Common myeloid progenitor, CD34-positive (primary cell): Measurements from ENCODE around the gene IQGAP2.

Source experiments
- CTCF ChIA-PET: fragments of 350-600 bp; sonication (Branson Sonifier 250); formaldehyde crosslinking; loops from one replicate; lab custom pipeline; 2021; ENCODE audit warnings: antibody characterized with exemption; lab: Charles Lee
- POLR2A ChIA-PET: fragments of 350-600 bp; sonication (Branson Sonifier 250); formaldehyde crosslinking; loops from one replicate; lab custom pipeline; 2021; ENCODE audit warnings: antibody characterized with exemption; lab: Charles Lee
- DNase-seq, 3 donors: peaks; one replicate each; pipeline versions ENCODE4 v3.0.0 to v3.0.0-alpha.2; 2013
- H3K27ac ChIP-seq, 2 experiments: 1 replicate in 1 of 2; 2 replicates in 1 of 2; pipeline ENCODE4 v1.7.0; 2013; ENCODE audit warnings: inconsistent platforms in 2 of 2, low read length in 2 of 2, mild to moderate bottlenecking in 2 of 2, low read depth in 1 of 2, moderate library complexity in 1 of 2; ENCODE audit not compliant: severe bottlenecking in 2 of 2, insufficient read depth in 1 of 2, poor library complexity in 1 of 2
- H3K27me3 ChIP-seq, 5 experiments: replicated peaks in 2 of 5; 1 replicate in 3 of 5; 2 replicates in 2 of 5; pipeline versions ENCODE4 v1.6.1 to v1.7.0; 2013; ENCODE audit warnings: low read length in 4 of 5, mild to moderate bottlenecking in 2 of 5, moderate library complexity in 2 of 5, inconsistent platforms in 1 of 5; ENCODE audit not compliant: insufficient read depth in 5 of 5, control insufficient read depth in 4 of 5
- H3K36me3 ChIP-seq, 4 experiments: 1 replicate in 2 of 4; 2 replicates in 2 of 4; pipeline versions ENCODE4 v1.6.1 to v1.7.0; 2013; ENCODE audit warnings: low read length in 3 of 4, control low read depth in 1 of 4, mild to moderate bottlenecking in 1 of 4; ENCODE audit not compliant: control insufficient read depth in 4 of 4, insufficient read depth in 4 of 4
- H3K4me1 ChIP-seq, 4 experiments: 1 replicate in 3 of 4; 2 replicates in 1 of 4; pipeline versions ENCODE4 v1.6.1 to v1.7.1; 2013; ENCODE audit warnings: low read length in 3 of 4, mild to moderate bottlenecking in 3 of 4, control low read depth in 1 of 4, inconsistent platforms in 1 of 4, moderate library complexity in 1 of 4; ENCODE audit not compliant: control insufficient read depth in 4 of 4, insufficient read depth in 4 of 4; ENCODE audit errors: control extremely low read depth in 1 of 4
- H3K4me3 ChIP-seq, 7 experiments: 1 replicate in 4 of 7; 2 replicates in 3 of 7; pipeline versions ENCODE4 v1.5.1 to v1.7.0; 2013; ENCODE audit warnings: mild to moderate bottlenecking in 7 of 7, low read length in 6 of 7, moderate library complexity in 6 of 7, inconsistent platforms in 2 of 7, low read depth in 2 of 7, control low read depth in 1 of 7; ENCODE audit not compliant: insufficient read depth in 4 of 7, control insufficient read depth in 1 of 7; ENCODE audit errors: extremely low read depth in 1 of 7
- H3K9me3 ChIP-seq, 5 experiments: 1 replicate in 4 of 5; 2 replicates in 1 of 5; pipeline versions ENCODE4 v1.6.1 to v1.7.1; 2013; ENCODE audit warnings: low read length in 4 of 5, mild to moderate bottlenecking in 2 of 5, inconsistent platforms in 1 of 5, low read depth in 1 of 5, moderate library complexity in 1 of 5; ENCODE audit not compliant: control insufficient read depth in 4 of 5, insufficient read depth in 2 of 5; ENCODE audit errors: control extremely low read depth in 1 of 5
- WGBS: methylation state at CpG from one replicate; pipeline ENCODE4 v1.1.5; 2013; ENCODE audit not compliant: insufficient coverage; 5-methylcytosine and 5-hydroxymethylcytosine counted together

IQGAP2 gene

DNA sequence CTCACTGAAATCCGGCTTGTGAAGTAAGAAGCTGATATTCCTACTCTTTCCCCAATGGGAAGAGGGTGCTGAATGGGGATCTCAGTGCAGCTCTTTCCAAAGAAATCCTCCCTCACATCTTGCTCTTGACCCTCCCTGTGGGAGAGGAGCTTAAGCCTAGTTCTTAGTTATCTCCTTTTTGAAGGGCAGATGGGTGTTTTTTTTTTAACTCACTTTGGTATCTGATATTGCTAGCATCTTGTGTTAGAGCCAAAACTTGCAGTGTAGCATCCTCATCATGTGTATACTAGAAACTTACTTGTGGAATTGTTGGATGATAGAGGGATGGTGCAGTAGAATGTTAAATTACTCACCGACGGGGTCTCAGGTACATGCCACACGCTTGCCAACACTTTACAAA is 129.9 kb downstream of the IQGAP2 start:
- ChIA-PET CTCF (interaction anchor here (0.7 to 2.1 kb wide), 2 partner anchors 11 to 129 kb away, joined by 4 to 8 read pairs; no protein-coding TSS in a partner anchor), POLR2A (interaction anchor here (1.2 kb wide), 1 partner anchor 10 kb away, joined by 6 read pairs; no protein-coding TSS in a partner anchor)
- H3K27me3 ChIP-seq, result no peaks in the 10 kb centered on the region
- no peak overlapping the region for H3K4me3 ChIP-seq
- peaks cover 18 to 72% (median 29%) of the 10 kb centered on the region in 4 experiments for H3K4me1 ChIP-seq
- WGBS, result 91% methylated on average over 1 of the region's 4 CpGs
- peaks cover 0 to 3% (median 0%) of the 10 kb centered on the region in 5 experiments for H3K9me3 ChIP-seq
- peak overlapping the region in 1 of 2 experiments; percentile 57 for H3K27ac ChIP-seq
- DNase-seq, result no peak
- H3K36me3 ChIP-seq, result peaks cover 0 to 19% (median 7%) of the 10 kb centered on the region in 4 experiments

DNA sequence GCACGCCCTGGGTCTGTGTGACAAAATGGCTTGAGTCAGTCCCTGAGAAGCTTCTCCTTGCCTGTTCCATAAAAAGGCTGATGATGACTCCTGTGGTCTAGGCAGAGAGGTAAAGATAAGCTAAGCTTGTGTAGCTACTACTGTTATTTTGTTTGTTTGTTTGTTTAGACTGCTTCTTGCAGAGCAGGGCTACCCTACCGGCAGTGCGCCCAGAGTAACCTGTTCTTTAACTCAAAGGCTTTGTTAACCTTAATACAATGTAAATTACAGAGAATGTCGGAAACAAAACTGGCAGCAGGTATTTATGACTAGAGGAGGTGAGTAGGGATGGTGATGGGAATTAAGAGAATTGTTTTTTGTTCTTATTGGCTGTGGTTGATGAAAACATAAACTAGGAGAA is 132.5 kb downstream of the IQGAP2 start:
- CTCF ChIA-PET, result no interaction called here
- no peaks in the 10 kb centered on the region for H3K27me3 ChIP-seq
- WGBS, result 100% methylated on average over 3 of the region's 4 CpGs
- H3K27ac ChIP-seq, result peak overlapping the region in 1 of 2 experiments; percentile 27
- DNase-seq, result peak in 1 of 3 donors; percentile 29
- H3K4me3 ChIP-seq, result no peak overlapping the region
- H3K9me3 ChIP-seq, result peaks cover 0 to 3% (median 0%) of the 10 kb centered on the region in 5 experiments
- peaks cover 5 to 73% (median 29%) of the 10 kb centered on the region in 4 experiments for H3K4me1 ChIP-seq
- POLR2A ChIA-PET, result no interaction called here
- peaks cover 0 to 28% (median 7%) of the 10 kb centered on the region in 4 experiments for H3K36me3 ChIP-seq

DNA sequence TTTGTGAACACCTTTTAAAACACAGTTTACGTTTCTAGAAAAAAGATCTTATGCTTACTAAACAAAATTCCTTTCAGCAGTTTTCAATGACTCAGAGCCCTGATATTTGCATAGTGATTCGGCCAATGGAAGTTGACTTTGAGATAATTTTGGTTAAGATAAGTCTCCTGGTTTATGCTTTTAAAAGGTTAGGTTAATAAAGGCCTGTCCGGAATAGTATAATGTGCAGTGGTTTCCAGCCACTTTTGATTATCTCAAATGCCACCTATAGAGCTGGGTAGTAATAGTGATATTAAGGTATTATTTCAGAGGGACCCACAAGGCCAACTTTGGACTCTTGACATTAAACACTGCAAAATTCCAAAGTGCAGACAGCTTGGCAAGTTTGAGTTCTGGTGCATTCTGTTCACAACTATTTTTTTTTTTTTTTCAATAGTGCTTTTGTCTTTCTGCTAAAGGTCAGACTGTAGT is 134.0 kb downstream of the IQGAP2 start:
- Histone ChIP-seq H3K27ac (peak overlapping the region in 1 of 2 experiments; percentile 30), H3K4me3 (no peak overlapping the region), H3K9me3 (no peaks in the 10 kb centered on the region), H3K27me3 (no peaks in the 10 kb centered on the region), H3K36me3 (peaks cover 0 to 28% (median 5%) of the 10 kb centered on the region in 4 experiments), H3K4me1 (peaks cover 6 to 77% (median 38%) of the 10 kb centered on the region in 4 experiments)
- ChIA-PET CTCF (interaction anchor here (0.7 to 1.5 kb wide), 6 partner anchors 8 to 362 kb away, joined by 3 to 8 read pairs (median 4); no protein-coding TSS in a partner anchor), POLR2A (no interaction called here)
- no peak for DNase-seq
- 94% methylated on average over 2 of the region's 3 CpGs for WGBS

DNA sequence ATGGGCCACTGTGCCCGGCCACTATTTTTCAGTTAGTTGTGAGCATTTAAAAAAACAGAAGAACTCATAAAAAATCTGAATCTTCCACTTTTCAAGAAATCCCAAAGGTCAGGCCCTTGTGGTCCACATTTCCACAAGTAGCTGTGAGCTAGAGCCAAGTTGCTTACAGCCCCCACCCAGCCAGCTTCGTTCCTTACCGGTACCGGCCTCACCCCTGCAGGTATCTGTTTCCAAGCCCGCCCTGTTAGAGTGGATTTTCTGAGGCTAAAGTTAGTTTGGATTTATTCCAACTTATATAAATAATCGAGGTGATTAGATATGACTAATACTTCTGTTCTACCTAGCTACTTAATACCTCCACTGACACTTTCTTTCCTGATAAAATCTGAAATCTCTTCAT is 139.2 kb downstream of the IQGAP2 start:
- peak overlapping the region; percentile 90 to 93 for H3K27ac ChIP-seq
- POLR2A ChIA-PET, result interaction anchor here (1.4 to 3.1 kb wide), 6 partner anchors 10 to 138 kb away, joined by 4 to 57 read pairs (median 6); partner anchors contain the start of gene IQGAP2
- peaks cover 0 to 14% (median 0%) of the 10 kb centered on the region in 4 experiments for H3K36me3 ChIP-seq
- H3K4me3 ChIP-seq, result peak overlapping the region in 2 of 7 experiments; percentile 45 to 62
- peak in 1 of 3 donors; percentile 56 for DNase-seq
- no peaks in the 10 kb centered on the region for H3K9me3 ChIP-seq
- peaks cover 35 to 99% (median 79%) of the 10 kb centered on the region in 4 experiments for H3K4me1 ChIP-seq
- H3K27me3 ChIP-seq, result no peaks in the 10 kb centered on the region
- WGBS, result no CpG with 5 or more reads among the region's 6 CpGs
- CTCF ChIA-PET, result interaction anchor here (1.1 to 5.8 kb wide), 9 partner anchors 8 to 223 kb away, joined by 5 to 77 read pairs (median 9); partner anchors contain the start of gene IQGAP2

DNA sequence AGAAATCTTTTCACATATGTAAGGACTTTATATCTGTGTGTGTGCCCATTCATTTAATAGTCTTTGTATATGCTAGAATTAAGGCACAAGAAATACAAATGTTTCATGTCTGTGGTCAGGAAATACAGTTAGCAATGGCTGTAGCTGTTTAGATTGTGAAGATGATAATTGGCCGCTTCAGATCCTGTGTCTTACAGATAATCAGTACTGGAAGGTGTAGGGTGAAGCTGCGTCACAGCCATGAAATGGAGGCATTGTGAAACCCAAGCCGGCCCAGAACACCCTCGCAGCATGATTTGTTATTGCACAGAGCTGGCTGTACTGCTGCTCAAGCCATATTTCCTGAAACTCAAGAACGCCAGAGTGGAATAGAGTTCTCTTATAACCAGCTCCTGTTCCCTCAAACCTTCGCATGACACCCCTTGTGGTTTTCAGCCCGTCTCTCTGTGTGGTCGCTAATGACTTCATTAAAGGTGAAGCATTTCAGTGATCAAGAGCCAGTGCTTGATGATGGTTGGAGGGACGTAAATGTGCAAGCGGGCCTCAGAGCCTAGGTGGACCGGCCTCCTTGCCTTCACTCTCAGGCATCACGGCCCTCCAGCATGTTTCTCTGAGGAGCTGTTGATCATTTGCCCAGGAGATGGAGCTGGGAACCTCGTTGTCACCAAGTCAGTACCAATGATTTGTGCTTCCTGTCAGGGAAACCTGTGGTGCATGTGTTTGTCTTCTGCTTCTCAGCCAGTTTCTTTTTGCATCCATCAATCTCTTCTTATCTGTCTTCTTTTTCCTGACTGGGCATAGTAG is 140.0 kb downstream of the IQGAP2 start:
- H3K9me3 ChIP-seq, result no peaks in the 10 kb centered on the region
- H3K36me3 ChIP-seq, result peaks cover 0 to 8% (median 0%) of the 10 kb centered on the region in 4 experiments
- H3K27ac ChIP-seq, result peak overlapping the region; percentile 90 to 93
- POLR2A ChIA-PET, result interaction anchor here (0.6 to 3.1 kb wide), 18 partner anchors 9 to 287 kb away, joined by 3 to 57 read pairs (median 4); partner anchors contain the start of gene IQGAP2
- H3K4me1 ChIP-seq, result peaks cover 41 to 100% (median 86%) of the 10 kb centered on the region in 4 experiments
- peak; percentile 87 to 95 (median 92) for DNase-seq
- no peaks in the 10 kb centered on the region for H3K27me3 ChIP-seq
- CTCF ChIA-PET, result interaction anchor here (0.6 to 5.8 kb wide), 33 partner anchors 9 to 273 kb away, joined by 3 to 77 read pairs (median 5); partner anchors contain the start of gene IQGAP2
- WGBS, result 2% methylated on average over 5 of the region's 13 CpGs
- peak overlapping the region in 4 of 7 experiments; percentile 48 to 62 (median 56) for H3K4me3 ChIP-seq

DNA sequence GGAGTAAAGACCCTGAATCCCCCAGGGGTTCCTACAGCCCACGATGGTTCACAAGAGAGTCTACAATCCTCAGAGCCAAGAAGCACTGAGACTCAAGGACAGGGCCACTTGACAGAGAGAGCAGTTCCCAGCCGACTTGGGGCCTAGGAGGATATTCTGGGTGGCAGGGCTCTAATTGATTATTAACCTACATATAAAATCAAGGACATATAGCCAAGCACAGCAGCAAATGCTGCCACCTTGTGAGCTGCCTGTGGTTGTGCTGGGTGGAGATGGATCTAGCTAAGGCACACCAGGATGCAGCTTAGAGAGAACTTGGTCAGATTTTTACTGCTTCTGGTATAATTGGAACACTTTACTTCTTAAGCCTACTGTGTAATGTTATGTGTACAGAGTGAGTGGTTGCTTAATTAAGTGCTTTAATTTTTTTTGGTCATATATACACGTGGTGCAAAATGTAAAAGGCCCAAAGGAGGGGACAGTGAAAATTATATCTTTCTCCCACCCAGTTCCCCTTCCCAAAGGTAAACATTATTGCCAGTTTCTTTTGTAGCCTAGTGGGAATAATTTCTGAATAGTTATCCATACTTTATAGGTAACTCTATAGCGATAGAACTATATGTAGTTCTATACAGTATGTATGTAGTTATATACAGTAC is 141.3 kb downstream of the IQGAP2 start:
- peak; percentile 83 to 88 (median 88) for DNase-seq
- no peaks in the 10 kb centered on the region for H3K36me3 ChIP-seq
- H3K4me1 ChIP-seq, result peaks cover 53 to 100% (median 89%) of the 10 kb centered on the region in 4 experiments
- POLR2A ChIA-PET, result interaction anchor here (0.9 to 3.1 kb wide), 8 partner anchors 16 to 288 kb away, joined by 3 to 57 read pairs (median 4); partner anchors contain the start of gene IQGAP2
- 0% methylated on average over 1 of the region's 4 CpGs for WGBS
- peak overlapping the region in 5 of 7 experiments; percentile 11 to 62 (median 51) for H3K4me3 ChIP-seq
- H3K27me3 ChIP-seq, result no peaks in the 10 kb centered on the region
- CTCF ChIA-PET, result interaction anchor here (0.6 to 5.8 kb wide), 32 partner anchors 9 to 274 kb away, joined by 3 to 77 read pairs (median 4); partner anchors contain the start of gene IQGAP2
- H3K27ac ChIP-seq, result peak overlapping the region; percentile 90 to 93
- no peaks in the 10 kb centered on the region for H3K9me3 ChIP-seq
